Neural cell (in vitro differentiated cells): ENCODE data around the gene DMRTC1B.
"Not testable (repeated sequence)": the region's sequence is repeated elsewhere in the genome, so short reads cannot be mapped to it uniquely, and the experiment has no call there.

Experiments
- EP300 ChIP-seq: fragments of 450-650 bp; conservative IDR thresholded peaks from 2 replicates; pipeline ENCODE4 v1.6.1; 2014; ENCODE audit warnings: antibody characterized with exemption, mild to moderate bottlenecking, moderate library complexity; ENCODE audit not compliant: poor library complexity, severe bottlenecking
- EZH2 ChIP-seq: fragments of 200-600, 300-800 bp; shearing (Covaris generic), sonication (generic); IDR thresholded peaks from 2 replicates; pipeline ENCODE4 v1.6.1; 2014; ENCODE audit warnings: antibody characterized with exemption, low read length, borderline replicate concordance, mild to moderate bottlenecking; ENCODE audit not compliant: insufficient read depth, poor library complexity, severe bottlenecking
- MXI1 ChIP-seq: fragments of 450-650 bp; conservative IDR thresholded peaks from 2 replicates; pipeline ENCODE4 v1.6.1; 2014; ENCODE audit warnings: antibody characterized with exemption, mild to moderate bottlenecking; ENCODE audit not compliant: poor library complexity, severe bottlenecking
- POLR2AphosphoS5 ChIP-seq: IDR thresholded peaks from 2 replicates; pipeline ENCODE4 v1.6.1; 2012
- RAD21 ChIP-seq: fragments of 450-650 bp; conservative IDR thresholded peaks from 2 replicates; pipeline ENCODE4 v1.6.1; 2014; ENCODE audit warnings: antibody characterized with exemption, mild to moderate bottlenecking, moderate library complexity
- TAF1 ChIP-seq: IDR thresholded peaks from 2 replicates; pipeline ENCODE4 v1.6.1; 2012; ENCODE audit warnings: low read depth
- TF ChIP-seq, protein P1 (sequence below): fragments of 450-650 bp; IDR thresholded peaks from 2 replicates; pipeline ENCODE4 v1.5.1; 2014; ENCODE audit warnings: antibody characterized with exemption, mild to moderate bottlenecking, moderate library complexity; ENCODE audit not compliant: poor library complexity, severe bottlenecking
- TF ChIP-seq, protein P2 (sequence below): IDR thresholded peaks from 2 replicates; pipeline ENCODE4 v1.6.1; 2012; ENCODE audit warnings: borderline replicate concordance

DNA sequence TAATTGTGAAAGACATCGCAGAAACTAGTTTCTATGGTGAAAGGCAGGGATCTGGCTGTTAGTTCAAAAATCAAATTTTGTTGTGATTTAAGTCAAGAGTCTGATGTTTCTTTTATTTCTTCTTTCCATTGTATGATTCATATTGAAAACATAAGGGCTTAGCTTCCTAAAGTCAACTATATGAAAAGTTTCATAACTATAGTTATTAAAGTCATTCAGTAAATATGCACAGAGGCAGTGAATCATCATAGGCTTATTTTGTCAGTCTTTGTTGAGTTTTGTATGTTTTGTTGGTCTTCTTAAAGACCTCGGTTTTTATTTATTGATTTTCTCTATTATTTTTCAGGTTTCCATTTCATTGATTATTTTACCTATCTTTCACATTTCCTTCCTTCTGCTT, 106.2 kb downstream of the DMRTC1B start:
- TF ChIP-seq EP300, POLR2AphosphoS5, EZH2, MXI1, TAF1, RAD21: not testable (repeated sequence)
- TF ChIP-seq, protein P1, sequence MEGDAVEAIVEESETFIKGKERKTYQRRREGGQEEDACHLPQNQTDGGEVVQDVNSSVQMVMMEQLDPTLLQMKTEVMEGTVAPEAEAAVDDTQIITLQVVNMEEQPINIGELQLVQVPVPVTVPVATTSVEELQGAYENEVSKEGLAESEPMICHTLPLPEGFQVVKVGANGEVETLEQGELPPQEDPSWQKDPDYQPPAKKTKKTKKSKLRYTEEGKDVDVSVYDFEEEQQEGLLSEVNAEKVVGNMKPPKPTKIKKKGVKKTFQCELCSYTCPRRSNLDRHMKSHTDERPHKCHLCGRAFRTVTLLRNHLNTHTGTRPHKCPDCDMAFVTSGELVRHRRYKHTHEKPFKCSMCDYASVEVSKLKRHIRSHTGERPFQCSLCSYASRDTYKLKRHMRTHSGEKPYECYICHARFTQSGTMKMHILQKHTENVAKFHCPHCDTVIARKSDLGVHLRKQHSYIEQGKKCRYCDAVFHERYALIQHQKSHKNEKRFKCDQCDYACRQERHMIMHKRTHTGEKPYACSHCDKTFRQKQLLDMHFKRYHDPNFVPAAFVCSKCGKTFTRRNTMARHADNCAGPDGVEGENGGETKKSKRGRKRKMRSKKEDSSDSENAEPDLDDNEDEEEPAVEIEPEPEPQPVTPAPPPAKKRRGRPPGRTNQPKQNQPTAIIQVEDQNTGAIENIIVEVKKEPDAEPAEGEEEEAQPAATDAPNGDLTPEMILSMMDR = not testable (repeated sequence)
- TF ChIP-seq, protein P2, sequence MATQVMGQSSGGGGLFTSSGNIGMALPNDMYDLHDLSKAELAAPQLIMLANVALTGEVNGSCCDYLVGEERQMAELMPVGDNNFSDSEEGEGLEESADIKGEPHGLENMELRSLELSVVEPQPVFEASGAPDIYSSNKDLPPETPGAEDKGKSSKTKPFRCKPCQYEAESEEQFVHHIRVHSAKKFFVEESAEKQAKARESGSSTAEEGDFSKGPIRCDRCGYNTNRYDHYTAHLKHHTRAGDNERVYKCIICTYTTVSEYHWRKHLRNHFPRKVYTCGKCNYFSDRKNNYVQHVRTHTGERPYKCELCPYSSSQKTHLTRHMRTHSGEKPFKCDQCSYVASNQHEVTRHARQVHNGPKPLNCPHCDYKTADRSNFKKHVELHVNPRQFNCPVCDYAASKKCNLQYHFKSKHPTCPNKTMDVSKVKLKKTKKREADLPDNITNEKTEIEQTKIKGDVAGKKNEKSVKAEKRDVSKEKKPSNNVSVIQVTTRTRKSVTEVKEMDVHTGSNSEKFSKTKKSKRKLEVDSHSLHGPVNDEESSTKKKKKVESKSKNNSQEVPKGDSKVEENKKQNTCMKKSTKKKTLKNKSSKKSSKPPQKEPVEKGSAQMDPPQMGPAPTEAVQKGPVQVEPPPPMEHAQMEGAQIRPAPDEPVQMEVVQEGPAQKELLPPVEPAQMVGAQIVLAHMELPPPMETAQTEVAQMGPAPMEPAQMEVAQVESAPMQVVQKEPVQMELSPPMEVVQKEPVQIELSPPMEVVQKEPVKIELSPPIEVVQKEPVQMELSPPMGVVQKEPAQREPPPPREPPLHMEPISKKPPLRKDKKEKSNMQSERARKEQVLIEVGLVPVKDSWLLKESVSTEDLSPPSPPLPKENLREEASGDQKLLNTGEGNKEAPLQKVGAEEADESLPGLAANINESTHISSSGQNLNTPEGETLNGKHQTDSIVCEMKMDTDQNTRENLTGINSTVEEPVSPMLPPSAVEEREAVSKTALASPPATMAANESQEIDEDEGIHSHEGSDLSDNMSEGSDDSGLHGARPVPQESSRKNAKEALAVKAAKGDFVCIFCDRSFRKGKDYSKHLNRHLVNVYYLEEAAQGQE = not testable (repeated sequence)
